HG03039 (cell line): Measurements from ENCODE around the gene SERBP1.
"Not testable (repeated sequence)": the region's sequence is repeated elsewhere in the genome, so short reads cannot be mapped to it uniquely, and the experiment has no call there.

Source experiments
- ATAC-seq: cut with Tn5 transposase; IDR thresholded peaks from one replicate; pipeline ENCODE4 v1.9.1; 2021; ENCODE audit warnings: mild to moderate bottlenecking, moderate library complexity; ENCODE audit not compliant: unreplicated experiment

The SERBP1 gene

GRCh38 chr1:67430358-67431155, at the start of gene SERBP1:
Gene SERBP1, minus strand, starts transcription at chr1:67430402. Its CDS starts 102 bp downstream, at chr1:67430300.
- ATAC-seq: peak; percentile 86

- ATAC-seq: no peak
These were observed 49.1 kb upstream of the SERBP1 start for GRCh38 chr1:67479146-67479891.

- ATAC-seq: no peak
These were observed 46.7 kb upstream of the SERBP1 start for GRCh38 chr1:67476906-67477305.

- no peak for ATAC-seq
These were observed 45.8 kb upstream of the SERBP1 start for GRCh38 chr1:67476006-67476482.

GRCh38 chr1:67472056-67472455, 41.9 kb upstream of the SERBP1 start:
- no peak for ATAC-seq

GRCh38 chr1:67469431-67469830, 39.2 kb upstream of the SERBP1 start:
- no peak for ATAC-seq

GRCh38 chr1:67468066-67468718, 38.0 kb upstream of the SERBP1 start:
- no peak for ATAC-seq

- no peak for ATAC-seq
These were observed 35.2 kb upstream of the SERBP1 start for GRCh38 chr1:67465375-67465774.

- ATAC-seq: no peak
These were observed 34.5 kb upstream of the SERBP1 start for GRCh38 chr1:67464746-67465145.

GRCh38 chr1:67464058-67464457, 33.9 kb upstream of the SERBP1 start:
- ATAC-seq: no peak

GRCh38 chr1:67463298-67463955, 33.2 kb upstream of the SERBP1 start:
- no peak for ATAC-seq

GRCh38 chr1:67460676-67461500, 30.7 kb upstream of the SERBP1 start:
- no peak for ATAC-seq

GRCh38 chr1:67459068-67459467, 28.9 kb upstream of the SERBP1 start:
- ATAC-seq: no peak

GRCh38 chr1:67458663-67459062, 28.5 kb upstream of the SERBP1 start:
- ATAC-seq: no peak

- no peak for ATAC-seq
These were observed 27.0 kb upstream of the SERBP1 start for GRCh38 chr1:67457247-67457646.

GRCh38 chr1:67451815-67452214, 21.6 kb upstream of the SERBP1 start:
- ATAC-seq: no peak

- ATAC-seq: no peak
These were observed 21.2 kb upstream of the SERBP1 start for GRCh38 chr1:67451356-67451755.

- no peak for ATAC-seq
These were observed 16.7 kb upstream of the SERBP1 start for GRCh38 chr1:67446893-67447292.

GRCh38 chr1:67446014-67446413, 15.8 kb upstream of the SERBP1 start:
- ATAC-seq: not testable (repeated sequence)

- no peak for ATAC-seq
These were observed 11.6 kb upstream of the SERBP1 start for GRCh38 chr1:67441739-67442281.
